Hepatocyte (in vitro differentiated cells): ENCODE measurements around the gene KLHL17. TPM values are rescaled to one million over a fixed set of nuclear protein-coding genes. Genes with fewer than 3 reads are reported as not detected.

Source experiments
- DNase-seq: peaks from one replicate; pipeline ENCODE4 v3.0.0-alpha.2; 2016; ENCODE audit warnings: low spot score
- H2AFZ ChIP-seq: fragments of 200-600 bp; sonication (generic); 2 replicates; pipeline ENCODE4 v1.6.0; 2016; ENCODE audit warnings: antibody characterized with exemption, mild to moderate bottlenecking
- H3K27ac ChIP-seq: fragments of 200-600 bp; sonication (generic); 2 replicates; pipeline ENCODE4 v1.5.1; 2016; ENCODE audit warnings: mild to moderate bottlenecking
- H3K27me3 ChIP-seq: fragments of 200-600 bp; sonication (generic); 2 replicates; pipeline ENCODE4 v1.6.1; 2016
- H3K36me3 ChIP-seq: fragments of 200-600 bp; sonication (generic); replicated peaks from 2 replicates; pipeline ENCODE4 v1.5.1; 2016; ENCODE audit warnings: low read depth; ENCODE audit not compliant: insufficient read depth
- H3K4me1 ChIP-seq: fragments of 200-600 bp; sonication (generic); 2 replicates; pipeline ENCODE4 v1.5.1; 2016; ENCODE audit warnings: mild to moderate bottlenecking, moderate library complexity; ENCODE audit not compliant: insufficient read depth
- H3K4me2 ChIP-seq: fragments of 200-600 bp; sonication (generic); 2 replicates; pipeline ENCODE4 v1.6.0; 2016
- H3K4me3 ChIP-seq: fragments of 200-600 bp; sonication (generic); 2 replicates; pipeline ENCODE4 v1.5.1; 2016; ENCODE audit warnings: mild to moderate bottlenecking
- H3K79me2 ChIP-seq: fragments of 200-600 bp; sonication (generic); 2 replicates; pipeline ENCODE4 v1.6.0; 2017; ENCODE audit warnings: mild to moderate bottlenecking
- H3K9me2 ChIP-seq: fragments of 200-600 bp; sonication (generic); replicated peaks from 2 replicates; pipeline ENCODE4 v1.6.0; 2017; ENCODE audit warnings: mild to moderate bottlenecking; ENCODE audit not compliant: insufficient read depth
- H3K9me3 ChIP-seq: fragments of 200-600 bp; sonication (generic); 2 replicates; pipeline ENCODE4 v1.5.1; 2016; ENCODE audit warnings: low read depth, mild to moderate bottlenecking
- H4K20me1 ChIP-seq: fragments of 200-600 bp; sonication (generic); 2 replicates; pipeline ENCODE4 v1.6.0; 2016; ENCODE audit warnings: mild to moderate bottlenecking; ENCODE audit not compliant: insufficient read depth, poor library complexity, severe bottlenecking
- CTCF ChIP-seq: fragments of 200-600 bp; sonication (generic); IDR thresholded peaks from 2 replicates; pipeline ENCODE4 v1.5.1; 2016; ENCODE audit warnings: antibody characterized with exemption, mild to moderate bottlenecking; ENCODE audit not compliant: poor library complexity
- EZH2 ChIP-seq: fragments of 200-600 bp; sonication (generic); IDR thresholded peaks from 2 replicates; pipeline ENCODE4 v1.6.1; 2016; ENCODE audit warnings: antibody characterized with exemption, mild to moderate bottlenecking, borderline replicate concordance
- EZH2phosphoT487 ChIP-seq: fragments of 200-600 bp; sonication (generic); IDR thresholded peaks from one replicate; pipeline ENCODE4 v1.6.1; 2018; ENCODE audit warnings: antibody characterized with exemption, mild to moderate bottlenecking, low read depth, moderate library complexity; ENCODE audit not compliant: unreplicated experiment, severe bottlenecking
- WGBS: methylation state at CpG from one replicate; pipeline ENCODE4 v1.1.6; 2016; ENCODE audit warnings: low lambda C conversion rate; ENCODE audit errors: missing lambda C conversion rate; 5-methylcytosine and 5-hydroxymethylcytosine counted together
- polyA plus RNA-seq: library from polyadenylated mRNA; unstranded; fragments of >200 nt; fragmentation: Nextera tagmentation; extraction: Ambion mirVana; gene quantifications from 2 replicates; pipeline ENCODE4 v1.2.1, GENCODE V29; 2016
- total RNA-seq: library from RNA; depleted of rRNA; stranded (reverse); fragments of >200 nt; gene quantifications from 2 replicates; pipeline ENCODE4 v1.2.3, GENCODE V29; 2014

KLHL17 gene
- total and polyA plus RNA-seq, 2 experiments from 2014 or later = 13.8 to 25.0 TPM

DNA sequence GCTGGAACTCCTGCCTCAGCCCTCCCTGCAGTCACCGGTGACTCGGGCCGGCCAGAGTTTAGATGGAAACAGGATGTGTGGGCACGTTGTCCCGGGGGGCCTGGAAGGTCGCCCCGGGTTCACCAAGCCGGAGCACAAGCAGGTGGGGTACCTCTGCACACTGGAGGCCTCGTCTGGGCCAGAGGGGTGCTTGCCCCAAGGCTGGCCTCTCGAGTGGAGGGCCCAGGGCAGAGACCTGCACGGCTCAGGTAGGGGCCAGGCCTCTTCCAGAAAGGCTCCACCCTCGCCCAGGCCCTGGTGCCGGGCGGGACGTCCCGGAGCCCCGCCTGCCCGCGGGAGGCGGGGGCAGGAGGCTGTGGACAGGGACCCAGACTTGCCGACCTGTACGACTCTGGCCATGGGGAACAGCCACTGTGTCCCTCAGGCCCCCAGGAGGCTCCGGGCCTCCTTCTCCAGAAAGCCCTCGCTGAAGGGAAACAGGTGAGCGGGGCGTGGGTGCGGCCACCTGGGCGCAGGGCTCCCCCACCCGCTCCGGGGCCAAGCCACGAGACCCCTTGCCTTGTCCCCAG, 5.8 kb downstream of the KLHL17 start, which contains the start of gene PLEKHN1:
Gene PLEKHN1, plus strand, starts transcription at position 348 of the 569 bp plus-strand sequence. Its CDS starts 50 bp downstream, at position 398.
- Histone ChIP-seq H3K4me3 (peak within 1 kb of the TSS; percentile 48), H2AFZ (peak within 1 kb of the TSS; percentile 77), H3K27me3 (peaks cover 4% of the 10 kb centered on the region), H3K4me1 (peaks cover 13% of the 10 kb centered on the region), H4K20me1 (no peaks in the 10 kb centered on the region), H3K9me3 (no peaks in the 10 kb centered on the region), H3K36me3 (no peaks in the 10 kb centered on the region), H3K4me2 (peak within 1 kb of the TSS; percentile 99), H3K79me2 (no peaks in the 10 kb centered on the region), H3K27ac (peak within 1 kb of the TSS; percentile 91), H3K9me2 (no peaks in the 10 kb centered on the region)
- TF ChIP-seq CTCF (no peak), EZH2phosphoT487 (no peak), EZH2 (no peak)
- DNase-seq = peak; percentile 64
- 23% methylated on average over 22 of the region's 31 CpGs for WGBS

- peak; percentile 87 for DNase-seq
- peak overlapping the region; percentile 99 for H3K4me2 ChIP-seq
- TF ChIP-seq EZH2phosphoT487 = no peak
- no peak for TF ChIP-seq EZH2
- TF ChIP-seq CTCF = no peak
- H3K9me3 ChIP-seq = no peaks in the 10 kb centered on the region
- H3K36me3 ChIP-seq = no peaks in the 10 kb centered on the region
- H3K27me3 ChIP-seq = peaks cover 4% of the 10 kb centered on the region
- no peaks in the 10 kb centered on the region for H3K79me2 ChIP-seq
- no peaks in the 10 kb centered on the region for H4K20me1 ChIP-seq
- peak overlapping the region; percentile 77 for H2AFZ ChIP-seq
- 3% methylated on average over 46 of the region's 60 CpGs for WGBS
- H3K9me2 ChIP-seq = no peaks in the 10 kb centered on the region
- peak overlapping the region; percentile 48 for H3K4me3 ChIP-seq
- peaks cover 13% of the 10 kb centered on the region for H3K4me1 ChIP-seq
- peak overlapping the region; percentile 91 for H3K27ac ChIP-seq
Observed at GRCh38 chr1:966704-967300, 6.4 kb downstream of the KLHL17 start.

DNA sequence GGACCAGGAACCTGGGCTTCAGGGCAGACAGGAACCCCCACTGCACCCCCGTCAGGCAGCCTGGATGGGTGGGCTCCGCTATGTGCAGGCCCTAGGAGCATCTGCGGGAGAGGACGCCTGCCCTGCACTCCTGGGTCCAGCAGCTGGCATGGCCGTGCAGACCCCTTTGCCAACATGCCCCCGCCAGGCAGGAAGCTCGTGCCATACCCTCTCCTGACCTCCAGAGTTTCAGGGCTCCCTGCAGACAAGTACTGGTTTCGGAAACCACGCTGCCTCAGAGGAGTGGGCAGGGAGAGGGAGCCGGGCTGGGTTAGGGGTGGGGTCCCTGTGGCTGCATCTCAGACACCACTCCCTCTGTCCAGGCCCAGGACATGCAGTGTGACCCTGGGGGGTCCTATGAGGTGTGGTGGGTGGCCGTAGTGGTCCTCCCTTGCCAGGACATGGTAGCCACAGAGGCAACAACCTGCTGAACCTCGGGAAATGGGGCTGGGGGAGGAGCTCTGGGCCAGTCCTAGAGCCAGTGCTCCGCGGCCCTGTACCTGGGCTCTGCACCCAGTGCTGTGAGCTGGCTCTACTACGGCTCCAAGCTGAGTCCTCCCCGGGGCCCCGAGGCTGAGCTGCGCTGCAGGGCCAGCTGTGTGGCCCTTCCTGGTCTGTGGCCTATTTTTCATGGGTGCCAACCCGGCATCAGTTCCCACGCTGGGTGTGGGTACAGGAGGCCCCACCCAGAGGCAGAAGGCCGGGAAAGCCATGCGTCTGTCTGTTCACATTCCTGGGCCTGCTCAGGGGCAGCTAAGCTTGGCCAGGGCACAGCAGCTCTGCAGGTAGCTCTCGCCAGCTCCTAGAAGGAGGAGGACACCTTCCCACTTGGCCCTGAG, 7.3 kb downstream of the KLHL17 start:
- H3K4me3 ChIP-seq = no peak overlapping the region

More for the DNA sequence above, 7.3 kb downstream of the KLHL17 start:
- Histone ChIP-seq H3K79me2 (no peaks in the 10 kb centered on the region), H3K27ac (no peak overlapping the region), H4K20me1 (no peaks in the 10 kb centered on the region), H2AFZ (no peak overlapping the region), H3K9me2 (no peaks in the 10 kb centered on the region), H3K4me2 (peak overlapping the region; percentile 99), H3K27me3 (peaks cover 4% of the 10 kb centered on the region), H3K4me1 (peaks cover 13% of the 10 kb centered on the region), H3K9me3 (no peaks in the 10 kb centered on the region), H3K36me3 (no peaks in the 10 kb centered on the region)
- 84% methylated on average over 23 of the region's 23 CpGs for WGBS
- DNase-seq = no peak
- TF ChIP-seq EZH2 (no peak), CTCF (no peak), EZH2phosphoT487 (no peak)
